HEK293T (cell line): ENCODE data around the gene COG3.

Experiments used
- ARNT ChIP-seq: fragments of 450-650 bp; IDR thresholded peaks from 2 replicates; pipeline ENCODE4 v1.6.1; 2017; ENCODE audit warnings: mild to moderate bottlenecking
- BHLHE40 ChIP-seq: fragments of 450-650 bp; IDR thresholded peaks from 2 replicates; pipeline ENCODE4 v1.6.1; 2016; ENCODE audit warnings: mild to moderate bottlenecking, moderate library complexity, borderline replicate concordance
- CTBP1 ChIP-seq: fragments of 450-650 bp; IDR thresholded peaks from 2 replicates; pipeline ENCODE4 v1.6.1; 2016; ENCODE audit warnings: borderline replicate concordance
- FOXA1 ChIP-seq: fragments of 450-650 bp; IDR thresholded peaks from 2 replicates; pipeline ENCODE4 v1.6.1; 2016; ENCODE audit warnings: mild to moderate bottlenecking
- FOXM1 ChIP-seq: fragments of 450-650 bp; IDR thresholded peaks from 2 replicates; pipeline ENCODE4 v1.6.1; 2017; ENCODE audit warnings: mild to moderate bottlenecking, borderline replicate concordance
- HDGF ChIP-seq: fragments of 450-650 bp; IDR thresholded peaks from 2 replicates; pipeline ENCODE4 v1.6.1; 2017; ENCODE audit warnings: antibody characterized with exemption, borderline replicate concordance
- L3MBTL2 ChIP-seq: fragments of 450-650 bp; conservative IDR thresholded peaks from 2 replicates; pipeline ENCODE4 v1.6.1; 2016; ENCODE audit warnings: mild to moderate bottlenecking
- LEF1 ChIP-seq: fragments of 450-650 bp; IDR thresholded peaks from 2 replicates; pipeline ENCODE4 v1.6.1; 2017; ENCODE audit warnings: mild to moderate bottlenecking, borderline replicate concordance
- NFRKB ChIP-seq: fragments of 450-650 bp; IDR thresholded peaks from 2 replicates; pipeline ENCODE4 v1.6.1; 2016; ENCODE audit warnings: mild to moderate bottlenecking, moderate library complexity
- SP1 ChIP-seq: fragments of 450-650 bp; IDR thresholded peaks from 2 replicates; pipeline ENCODE4 v1.6.1; 2017
- SUZ12 ChIP-seq: fragments of 450-650 bp; IDR thresholded peaks from 2 replicates; pipeline ENCODE4 v1.6.1; 2016; ENCODE audit warnings: mild to moderate bottlenecking
- ZNF384 ChIP-seq: fragments of 450-650 bp; IDR thresholded peaks from 2 replicates; pipeline ENCODE4 v1.6.1; 2016

DNA sequence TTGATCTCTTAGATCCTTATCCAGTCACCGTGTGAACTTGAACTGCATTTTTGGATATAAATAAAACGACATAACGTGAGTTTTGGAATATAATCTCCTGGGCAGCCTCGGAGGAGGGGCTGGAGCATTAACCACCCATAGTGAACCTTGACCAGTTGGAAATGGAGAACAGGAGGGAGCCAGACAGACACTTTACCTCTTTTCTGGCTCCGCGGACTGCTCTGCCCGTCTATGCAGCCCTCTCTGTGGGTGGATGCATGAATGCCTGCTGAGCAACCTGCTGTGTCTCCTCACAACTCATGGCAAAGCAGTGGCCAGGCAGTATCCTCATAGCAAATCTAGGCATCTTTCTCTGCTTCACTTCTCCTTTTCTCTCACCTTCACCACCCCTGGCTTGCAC, 10.5 kb upstream of the COG3 start:
- TF ChIP-seq L3MBTL2 (no peak), SP1 (no peak), BHLHE40 (no peak), ZNF384 (no peak), SUZ12 (no peak), FOXA1 (no peak), CTBP1 (no peak), ARNT (no peak), LEF1 (no peak), NFRKB (no peak), FOXM1 (no peak), HDGF (no peak)
